Brain microvascular endothelial cell (primary cell): ENCODE results near the gene C16orf96.
A peak's percentile ranks its signal among the peaks of the same experiment; 100 is the strongest.

Experiments used
- DNase-seq: peaks from one replicate; pipeline ENCODE4 v3.0.0-alpha.2; 2020
- H3K27ac ChIP-seq: fragments of 250-450 bp; sonication (Bioruptor Pico); 2 replicates; pipeline ENCODE4 v1.5.1; 2020; ENCODE audit warnings: mild to moderate bottlenecking, moderate library complexity
- H3K27me3 ChIP-seq: fragments of 250-450 bp; sonication (Bioruptor Pico); replicated peaks from 2 replicates; pipeline ENCODE4 v1.5.1; 2020; ENCODE audit warnings: mild to moderate bottlenecking
- H3K36me3 ChIP-seq: fragments of 250-450 bp; sonication (Bioruptor Pico); replicated peaks from 2 replicates; pipeline ENCODE4 v1.5.1; 2020; ENCODE audit warnings: mild to moderate bottlenecking
- H3K4me3 ChIP-seq: 2 replicates; pipeline ENCODE4 v1.5.1; 2011; ENCODE audit warnings: low read depth, mild to moderate bottlenecking, control low read depth, low read length, moderate library complexity
- CTCF ChIP-seq: IDR thresholded peaks from 2 replicates; pipeline ENCODE4 v1.5.1; 2011; ENCODE audit warnings: low read depth, mild to moderate bottlenecking, moderate library complexity, low read length, control low read depth, inconsistent platforms; ENCODE audit errors: missing control alignments
- in situ Hi-C: cut with HindIII; loops from 2 replicates; pipeline ENCODE4 v1.10.0; 2017; ENCODE audit warnings: low sequenced_read_pairs, low pct_ligation_motif_present

The C16orf96 gene

GRCh38 chr16:4556112-4556511 is at the start of gene C16orf96:
Gene C16orf96, plus strand, starts transcription at chr16:4556340. Its CDS starts 150 bp downstream, at chr16:4556490.
- in situ Hi-C loops, result no loop called here
- TF ChIP-seq CTCF, result no peak
- Histone ChIP-seq H3K36me3 (no peaks in the 10 kb centered on the region), H3K27me3 (peaks cover 10% of the 10 kb centered on the region), H3K4me3 (no peak within 1 kb of the TSS), H3K27ac (no peak within 1 kb of the TSS)
- peak; percentile 16 for DNase-seq

GRCh38 chr16:4506450-4506849 is 49.7 kb upstream of the C16orf96 start:
- Histone ChIP-seq H3K36me3 (peaks cover 51% of the 10 kb centered on the region), H3K27ac (no peak overlapping the region), H3K27me3 (no peaks in the 10 kb centered on the region), H3K4me3 (no peak overlapping the region)
- TF ChIP-seq CTCF, result peak; percentile 88
- DNase-seq, result peak; percentile 67
- in situ Hi-C loops, result no loop called here

GRCh38 chr16:4507588-4508345 is 48.4 kb upstream of the C16orf96 start:
- no peaks in the 10 kb centered on the region for H3K27me3 ChIP-seq
- no peak overlapping the region for H3K27ac ChIP-seq
- TF ChIP-seq CTCF, result no peak
- no peak overlapping the region for H3K4me3 ChIP-seq
- no peak for DNase-seq
- in situ Hi-C loops, result no loop called here
- H3K36me3 ChIP-seq, result peaks cover 63% of the 10 kb centered on the region

- Histone ChIP-seq H3K36me3 (peaks cover 72% of the 10 kb centered on the region), H3K27me3 (no peaks in the 10 kb centered on the region)
- in situ Hi-C loops, result no loop called here
These were observed 47.3 kb upstream of the C16orf96 start for GRCh38 chr16:4508806-4509205.

GRCh38 chr16:4509420-4509819 is 46.7 kb upstream of the C16orf96 start:
- in situ Hi-C loops, result no loop called here
- Histone ChIP-seq H3K27me3 (no peaks in the 10 kb centered on the region), H3K36me3 (peaks cover 77% of the 10 kb centered on the region), H3K4me3 (no peak overlapping the region), H3K27ac (no peak overlapping the region)
- no peak for DNase-seq
- TF ChIP-seq CTCF, result no peak

More at GRCh38 chr16:4508806-4509205, 47.3 kb upstream of the C16orf96 start:
- Histone ChIP-seq H3K27ac (no peak overlapping the region), H3K4me3 (no peak overlapping the region)
- DNase-seq, result no peak
- no peak for TF ChIP-seq CTCF

GRCh38 chr16:4510131-4510530 is 46.0 kb upstream of the C16orf96 start:
- Histone ChIP-seq H3K27me3 (no peaks in the 10 kb centered on the region), H3K4me3 (no peak overlapping the region), H3K27ac (no peak overlapping the region), H3K36me3 (peaks cover 77% of the 10 kb centered on the region)
- TF ChIP-seq CTCF, result no peak
- in situ Hi-C loops, result no loop called here
- DNase-seq, result no peak
